Measurements from ENCODE around the gene GAN.
"Not testable (repeated sequence)": the region's sequence is repeated elsewhere in the genome, so short reads cannot be mapped to it uniquely, and the experiment has no call there.

The GAN gene

DNA sequence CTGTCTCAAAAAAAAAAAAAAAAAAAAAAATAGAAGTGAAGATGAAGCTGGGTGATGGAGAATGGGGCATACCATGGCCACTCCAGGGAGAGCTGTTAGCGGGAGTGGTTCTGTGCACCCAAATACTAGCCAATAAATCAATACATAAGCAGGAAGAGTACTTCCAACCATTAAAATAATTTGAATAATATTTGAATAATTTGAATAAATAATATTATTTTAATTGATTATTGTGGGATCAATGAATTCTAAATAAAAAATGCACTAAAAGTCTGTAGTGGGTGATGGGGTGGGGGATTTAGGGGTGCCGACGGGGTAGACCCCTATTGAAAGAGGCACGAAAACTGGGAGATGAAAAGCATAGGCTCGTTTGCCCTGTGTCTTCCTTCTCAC is 88.4 kb downstream of the GAN start:
- TF ChIP-seq, protein P1, sequence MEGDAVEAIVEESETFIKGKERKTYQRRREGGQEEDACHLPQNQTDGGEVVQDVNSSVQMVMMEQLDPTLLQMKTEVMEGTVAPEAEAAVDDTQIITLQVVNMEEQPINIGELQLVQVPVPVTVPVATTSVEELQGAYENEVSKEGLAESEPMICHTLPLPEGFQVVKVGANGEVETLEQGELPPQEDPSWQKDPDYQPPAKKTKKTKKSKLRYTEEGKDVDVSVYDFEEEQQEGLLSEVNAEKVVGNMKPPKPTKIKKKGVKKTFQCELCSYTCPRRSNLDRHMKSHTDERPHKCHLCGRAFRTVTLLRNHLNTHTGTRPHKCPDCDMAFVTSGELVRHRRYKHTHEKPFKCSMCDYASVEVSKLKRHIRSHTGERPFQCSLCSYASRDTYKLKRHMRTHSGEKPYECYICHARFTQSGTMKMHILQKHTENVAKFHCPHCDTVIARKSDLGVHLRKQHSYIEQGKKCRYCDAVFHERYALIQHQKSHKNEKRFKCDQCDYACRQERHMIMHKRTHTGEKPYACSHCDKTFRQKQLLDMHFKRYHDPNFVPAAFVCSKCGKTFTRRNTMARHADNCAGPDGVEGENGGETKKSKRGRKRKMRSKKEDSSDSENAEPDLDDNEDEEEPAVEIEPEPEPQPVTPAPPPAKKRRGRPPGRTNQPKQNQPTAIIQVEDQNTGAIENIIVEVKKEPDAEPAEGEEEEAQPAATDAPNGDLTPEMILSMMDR (IDR thresholded peaks at IDR 0.05; ENCODE audit: low read depth, low read length, missing control alignments) = no peak
- no peak for DNase-seq (ENCODE audit: extremely low read depth, low read depth)
- no peak overlapping the region for H3K4me3 ChIP-seq (replicated peaks; ENCODE audit: low read depth, low read length)

DNA sequence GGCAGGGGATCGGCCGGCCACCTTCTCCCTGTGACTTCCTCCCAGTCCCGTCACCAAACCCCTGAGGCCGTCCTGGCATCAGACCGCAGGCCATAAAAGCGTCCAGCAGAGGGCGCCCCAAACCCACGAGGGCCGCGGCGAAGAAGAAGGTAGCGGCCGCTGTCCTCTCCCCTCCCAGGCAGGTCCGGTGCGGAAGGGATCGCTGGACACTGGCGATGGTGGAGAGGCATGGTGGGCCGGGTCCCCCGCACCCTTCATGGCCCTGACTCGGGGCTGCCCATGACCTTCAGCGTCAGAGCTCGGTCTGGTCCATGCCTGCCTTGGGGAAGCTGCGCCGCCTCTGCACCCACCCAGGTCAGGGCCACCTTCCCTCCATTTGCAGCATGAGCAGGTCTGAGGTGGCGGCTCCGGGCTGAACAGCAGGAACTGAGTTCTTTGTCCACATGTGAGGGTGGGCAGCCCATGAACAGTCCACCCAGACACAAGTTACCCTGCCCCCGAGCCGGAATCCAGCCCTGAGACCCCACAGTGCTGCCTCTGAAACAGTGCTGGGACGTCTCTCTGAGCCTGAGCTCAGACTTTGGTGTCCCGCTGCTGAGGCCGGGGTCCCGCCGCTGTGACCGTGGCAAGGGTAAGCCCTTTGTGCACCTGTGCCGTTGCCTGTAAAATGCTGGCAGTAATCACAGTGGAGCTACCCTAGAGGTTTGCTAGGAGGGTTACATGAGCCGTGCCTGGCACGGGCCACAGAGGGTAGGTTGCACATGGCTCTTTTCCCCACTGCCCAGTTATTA is 89.0 kb downstream of the GAN start:
- TF ChIP-seq, protein P1 (IDR thresholded peaks at IDR 0.05; ENCODE audit: low read depth, low read length, missing control alignments) = peak; percentile 82
- DNase-seq (ENCODE audit: extremely low read depth, low read depth) = no peak
- H3K4me3 ChIP-seq (replicated peaks; ENCODE audit: low read depth, low read length) = no peak overlapping the region

DNA sequence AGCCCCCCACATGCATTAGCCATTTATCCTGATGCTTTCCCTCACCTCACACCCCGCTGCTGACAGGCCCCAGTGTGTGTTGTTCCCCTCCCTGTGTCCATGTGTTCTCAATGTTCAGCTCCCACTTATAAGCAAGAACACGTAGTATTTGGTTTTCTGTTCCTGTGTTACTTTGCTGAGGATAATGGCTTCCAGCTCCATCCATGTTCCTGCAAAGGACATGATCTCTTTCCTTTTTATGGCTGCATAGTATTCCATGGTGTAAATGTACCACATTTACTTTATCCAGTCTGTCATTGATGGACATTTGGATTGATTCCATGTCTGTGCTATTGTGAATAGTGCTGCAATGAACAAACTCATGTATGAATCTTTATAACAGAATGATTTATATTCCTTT is 90.2 kb downstream of the GAN start:
- not testable (repeated sequence) for H3K4me3 ChIP-seq (replicated peaks; ENCODE audit: low read depth, low read length); DNase-seq (ENCODE audit: extremely low read depth, low read depth)

DNA sequence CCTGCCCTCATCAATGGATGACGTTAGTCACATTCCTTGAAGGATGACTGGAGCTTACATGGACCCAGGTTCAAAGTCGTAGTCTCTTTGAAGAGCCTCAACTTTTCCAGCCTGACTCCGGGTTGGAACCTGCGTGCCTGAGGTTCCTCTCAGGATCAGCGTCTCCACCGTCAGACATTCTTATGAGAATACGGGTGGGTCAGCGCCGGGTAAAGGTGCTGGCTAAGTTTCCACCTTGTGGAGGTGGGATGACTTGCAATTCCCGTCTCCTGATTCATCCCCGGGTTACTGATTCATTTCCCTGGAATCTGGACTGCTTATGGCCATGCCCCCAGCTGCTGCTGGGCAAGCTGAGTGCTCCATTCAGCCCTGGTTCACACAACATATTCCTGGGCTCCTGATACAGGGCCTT is 90.9 kb downstream of the GAN start:
- H3K4me3 ChIP-seq (replicated peaks; ENCODE audit: low read depth, low read length) = no peak overlapping the region
- peak; percentile 59 for DNase-seq (ENCODE audit: extremely low read depth, low read depth)
- TF ChIP-seq, protein P1 (IDR thresholded peaks at IDR 0.05; ENCODE audit: low read depth, low read length, missing control alignments) = no peak

DNA sequence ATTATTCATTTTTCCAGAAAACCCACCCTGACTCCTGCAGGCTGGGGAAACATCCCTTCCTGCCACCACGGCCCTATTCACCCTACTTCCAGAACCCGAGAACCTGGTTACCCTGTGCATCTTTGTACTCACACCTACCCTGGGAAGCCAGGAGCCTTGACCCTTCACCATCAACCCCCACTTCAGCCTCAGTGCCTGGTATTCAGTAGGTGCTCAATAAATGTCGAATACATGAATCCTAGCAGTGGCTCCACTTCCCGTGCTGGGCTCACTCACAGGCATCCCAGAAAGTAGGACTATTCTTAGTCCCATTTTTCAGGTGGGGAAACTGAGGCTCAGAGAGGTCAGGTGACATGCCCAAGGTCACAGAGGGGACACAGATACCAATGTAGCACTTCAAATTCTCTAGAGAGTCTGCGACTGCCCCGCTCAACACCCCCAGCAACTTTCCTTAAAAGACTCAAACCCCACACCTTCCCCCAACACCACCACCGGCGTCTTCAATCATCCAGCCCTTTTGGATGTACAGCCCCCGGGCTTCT is 93.7 kb downstream of the GAN start:
- TF ChIP-seq, protein P1 (IDR thresholded peaks at IDR 0.05; ENCODE audit: low read depth, low read length, missing control alignments) = no peak
- no peak overlapping the region for H3K4me3 ChIP-seq (replicated peaks; ENCODE audit: low read depth, low read length)
- no peak for DNase-seq (ENCODE audit: extremely low read depth, low read depth)

DNA sequence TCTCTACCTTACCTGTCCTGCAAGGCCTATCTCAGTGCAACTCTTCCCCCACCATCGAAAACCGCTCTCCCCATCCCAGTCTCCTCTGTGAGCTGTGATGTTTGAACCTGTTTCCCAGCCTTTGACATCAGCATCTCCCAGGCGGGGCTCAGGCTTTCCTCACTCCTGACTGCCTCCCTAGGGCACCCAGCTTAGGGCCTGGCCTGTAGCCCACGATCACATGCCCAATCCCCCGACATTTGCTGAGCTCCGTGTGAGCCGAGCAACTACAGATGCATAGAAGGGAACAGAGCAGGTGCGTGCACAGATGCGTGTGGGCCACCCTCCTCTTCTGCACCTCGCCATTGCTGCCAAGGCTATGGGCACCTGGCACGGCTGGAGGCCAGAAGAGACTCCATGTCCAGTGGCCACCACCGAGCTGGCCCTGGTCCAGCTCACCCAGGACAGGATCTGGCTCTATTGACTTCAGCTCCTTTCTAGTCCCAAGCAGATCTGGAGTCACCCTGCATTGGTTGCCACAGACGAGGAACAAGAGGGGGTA is 94.3 kb downstream of the GAN start:
- TF ChIP-seq, protein P1 (IDR thresholded peaks at IDR 0.05; ENCODE audit: low read depth, low read length, missing control alignments) = no peak
- no peak for DNase-seq (ENCODE audit: extremely low read depth, low read depth)
- H3K4me3 ChIP-seq (replicated peaks; ENCODE audit: low read depth, low read length) = no peak overlapping the region

DNA sequence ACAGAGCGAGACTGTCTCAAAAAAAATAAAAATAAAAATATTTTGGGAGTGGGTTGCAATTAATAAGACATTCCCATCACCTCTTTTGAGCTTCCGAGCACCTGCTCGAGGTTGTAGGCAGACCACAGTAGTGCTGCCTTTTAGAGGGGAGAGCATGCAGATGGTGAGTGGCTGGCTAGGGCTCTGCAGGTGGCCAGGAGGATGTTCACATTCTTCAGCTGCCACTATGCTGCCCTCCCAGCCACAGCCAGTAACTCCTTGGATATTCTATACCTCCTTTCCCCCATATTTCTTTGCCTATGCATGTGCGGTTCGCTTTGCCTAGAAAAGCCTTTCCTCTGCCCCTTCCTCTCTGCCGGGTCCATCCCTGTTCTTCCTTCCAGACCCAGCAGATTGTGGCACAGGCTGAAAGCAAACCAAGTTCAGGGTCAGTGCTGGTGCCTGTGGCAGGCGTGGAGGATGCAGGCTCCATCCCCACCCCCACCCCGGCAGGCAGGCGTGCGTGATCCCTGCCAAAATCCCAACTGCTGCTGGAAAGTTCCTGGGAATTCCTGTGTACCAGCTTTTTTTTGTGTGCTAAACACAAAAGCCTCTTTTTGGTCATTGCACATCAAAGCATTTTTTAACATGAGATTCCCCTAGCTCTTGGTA is 96.0 kb downstream of the GAN start:
- TF ChIP-seq, protein P1 (IDR thresholded peaks at IDR 0.05; ENCODE audit: low read depth, low read length, missing control alignments) = no peak
- no peak overlapping the region for H3K4me3 ChIP-seq (replicated peaks; ENCODE audit: low read depth, low read length)
- DNase-seq (ENCODE audit: extremely low read depth, low read depth) = no peak
